Measurements from ENCODE around the gene HNRNPC. TPM values are rescaled to one million over a fixed set of nuclear protein-coding genes. Genes with fewer than 3 reads are reported as not detected.

HNRNPC gene
- total and polyA plus RNA-seq, 9 of the 15 experiments (the other 6 are each of a cell fraction or from before 2014, with no cell fraction given), result 679 to 1,557 (median 1,191) TPM

GRCh38 chr14:21308479-21309237 is 39.4 kb upstream of the HNRNPC start (continued):
- TF ChIP-seq MXI1 (IDR thresholded peaks at IDR 0.05; ENCODE audit: low read depth, low read length) (peak; percentile 89), HINFP (tag; conservative IDR thresholded peaks at IDR 0.05; ENCODE audit: low read depth) (no peak), DIDO1 (tag; IDR thresholded peaks at IDR 0.05; ENCODE audit: low read depth) (no peak), ZNF75A (CRISPR knock-in tag; IDR thresholded peaks at IDR 0.05) (no peak), ZBTB12 (CRISPR knock-in tag; IDR thresholded peaks at IDR 0.05) (no peak), GTF2A2 (tag; IDR thresholded peaks at IDR 0.05) (no peak), MBD2 (IDR thresholded peaks at IDR 0.05; ENCODE audit: borderline replicate concordance, low read depth) (peak; percentile 34; the same call in 1 of the 2 replicates), CREB3 (tag; conservative IDR thresholded peaks at IDR 0.05; ENCODE audit: low read depth) (no peak), MYC (IDR thresholded peaks at IDR 0.05; ENCODE audit: low read depth, low read length) (peak; percentile 98), MYC (CRISPR knock-in tag; IDR thresholded peaks at IDR 0.05; ENCODE audit: borderline replicate concordance, low read depth) (no peak; the same call in 1 of the 2 replicates), CHD4 (IDR thresholded peaks at IDR 0.05; ENCODE audit: insufficient read depth, insufficient replicate concordance, low read depth, low read length, poor library complexity, severe bottlenecking) (no peak), KDM4B (IDR thresholded peaks at IDR 0.05; ENCODE audit: borderline replicate concordance in 2 of 2, low read depth in 1 of 2) (no peak), POLR2G (IDR thresholded peaks at IDR 0.05; ENCODE audit: low read depth, low read length) (0 out of 2 replicates have a peak, but pooled peaks have one; percentile 28), CEBPB (tag; IDR thresholded peaks at IDR 0.05) (no peak), ADNP (tag; IDR thresholded peaks at IDR 0.05) (no peak), KDM5B (IDR thresholded peaks at IDR 0.05; ENCODE audit: insufficient replicate concordance, low read depth, low read length) (peak; percentile 77), L3MBTL2 (IDR thresholded peaks at IDR 0.05) (peak; percentile 24; the same call in 1 of the 2 replicates), NCOA2 (IDR thresholded peaks at IDR 0.05; ENCODE audit: partially characterized antibody in 2 of 2) (no peak), FOSL1 (tag; conservative IDR thresholded peaks at IDR 0.05) (no peak), SMARCC2 (IDR thresholded peaks at IDR 0.05; ENCODE audit: low read depth) (no peak), E2F1 (CRISPR knock-in tag; IDR thresholded peaks at IDR 0.05) (peak; percentile 81), SRSF1 (IDR thresholded peaks at IDR 0.05; ENCODE audit: low read depth, low read length) (no peak)
